ENCODE results near the gene SDK2.

DNA sequence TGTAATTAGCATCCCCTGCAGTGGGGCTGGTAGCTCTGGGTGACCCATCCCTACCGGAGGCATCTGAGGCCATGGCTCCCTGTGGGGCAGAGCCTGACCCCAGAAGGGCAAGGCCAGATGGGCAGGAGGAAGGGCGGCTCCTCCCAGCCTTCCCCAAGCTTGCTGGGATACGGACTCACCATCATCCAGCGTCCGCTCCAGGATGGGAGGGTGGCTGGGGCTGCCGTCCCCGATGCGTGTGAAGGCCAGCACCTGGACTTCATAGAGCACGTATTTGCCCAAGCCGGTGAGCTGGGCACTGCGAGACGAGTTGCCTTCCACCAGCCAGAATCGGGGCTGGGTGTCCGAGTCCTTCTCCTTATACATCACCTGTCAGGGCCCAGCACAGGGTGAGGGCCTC lies 250.9 kb downstream of the SDK2 start:
- TF ChIP-seq EZH2 (IDR thresholded peaks at IDR 0.05; ENCODE audit: low read depth, unreplicated experiment), result no peak
- TF ChIP-seq, protein P1, sequence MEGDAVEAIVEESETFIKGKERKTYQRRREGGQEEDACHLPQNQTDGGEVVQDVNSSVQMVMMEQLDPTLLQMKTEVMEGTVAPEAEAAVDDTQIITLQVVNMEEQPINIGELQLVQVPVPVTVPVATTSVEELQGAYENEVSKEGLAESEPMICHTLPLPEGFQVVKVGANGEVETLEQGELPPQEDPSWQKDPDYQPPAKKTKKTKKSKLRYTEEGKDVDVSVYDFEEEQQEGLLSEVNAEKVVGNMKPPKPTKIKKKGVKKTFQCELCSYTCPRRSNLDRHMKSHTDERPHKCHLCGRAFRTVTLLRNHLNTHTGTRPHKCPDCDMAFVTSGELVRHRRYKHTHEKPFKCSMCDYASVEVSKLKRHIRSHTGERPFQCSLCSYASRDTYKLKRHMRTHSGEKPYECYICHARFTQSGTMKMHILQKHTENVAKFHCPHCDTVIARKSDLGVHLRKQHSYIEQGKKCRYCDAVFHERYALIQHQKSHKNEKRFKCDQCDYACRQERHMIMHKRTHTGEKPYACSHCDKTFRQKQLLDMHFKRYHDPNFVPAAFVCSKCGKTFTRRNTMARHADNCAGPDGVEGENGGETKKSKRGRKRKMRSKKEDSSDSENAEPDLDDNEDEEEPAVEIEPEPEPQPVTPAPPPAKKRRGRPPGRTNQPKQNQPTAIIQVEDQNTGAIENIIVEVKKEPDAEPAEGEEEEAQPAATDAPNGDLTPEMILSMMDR (conservative IDR thresholded peaks at IDR 0.05; ENCODE audit: low read depth in 2 of 2), result no peak
- no peak for TF ChIP-seq ZNF114 (CRISPR knock-in tag; IDR thresholded peaks at IDR 0.05)
- no peak for TF ChIP-seq EZH2phosphoT487 (IDR thresholded peaks at IDR 0.05; ENCODE audit: unreplicated experiment)
- no peak for TF ChIP-seq JUNB (IDR thresholded peaks at IDR 0.05; ENCODE audit: unreplicated experiment)
- no peak for TF ChIP-seq POLR2AphosphoS5 (IDR thresholded peaks at IDR 0.05; ENCODE audit: low read depth)
- TF ChIP-seq CREB1 (CRISPR knock-in tag; IDR thresholded peaks at IDR 0.05; ENCODE audit: low read depth), result no peak
- no peak for TF ChIP-seq STAT1 (IDR thresholded peaks at IDR 0.05; ENCODE audit: unreplicated experiment)
- TF ChIP-seq, protein P2, sequence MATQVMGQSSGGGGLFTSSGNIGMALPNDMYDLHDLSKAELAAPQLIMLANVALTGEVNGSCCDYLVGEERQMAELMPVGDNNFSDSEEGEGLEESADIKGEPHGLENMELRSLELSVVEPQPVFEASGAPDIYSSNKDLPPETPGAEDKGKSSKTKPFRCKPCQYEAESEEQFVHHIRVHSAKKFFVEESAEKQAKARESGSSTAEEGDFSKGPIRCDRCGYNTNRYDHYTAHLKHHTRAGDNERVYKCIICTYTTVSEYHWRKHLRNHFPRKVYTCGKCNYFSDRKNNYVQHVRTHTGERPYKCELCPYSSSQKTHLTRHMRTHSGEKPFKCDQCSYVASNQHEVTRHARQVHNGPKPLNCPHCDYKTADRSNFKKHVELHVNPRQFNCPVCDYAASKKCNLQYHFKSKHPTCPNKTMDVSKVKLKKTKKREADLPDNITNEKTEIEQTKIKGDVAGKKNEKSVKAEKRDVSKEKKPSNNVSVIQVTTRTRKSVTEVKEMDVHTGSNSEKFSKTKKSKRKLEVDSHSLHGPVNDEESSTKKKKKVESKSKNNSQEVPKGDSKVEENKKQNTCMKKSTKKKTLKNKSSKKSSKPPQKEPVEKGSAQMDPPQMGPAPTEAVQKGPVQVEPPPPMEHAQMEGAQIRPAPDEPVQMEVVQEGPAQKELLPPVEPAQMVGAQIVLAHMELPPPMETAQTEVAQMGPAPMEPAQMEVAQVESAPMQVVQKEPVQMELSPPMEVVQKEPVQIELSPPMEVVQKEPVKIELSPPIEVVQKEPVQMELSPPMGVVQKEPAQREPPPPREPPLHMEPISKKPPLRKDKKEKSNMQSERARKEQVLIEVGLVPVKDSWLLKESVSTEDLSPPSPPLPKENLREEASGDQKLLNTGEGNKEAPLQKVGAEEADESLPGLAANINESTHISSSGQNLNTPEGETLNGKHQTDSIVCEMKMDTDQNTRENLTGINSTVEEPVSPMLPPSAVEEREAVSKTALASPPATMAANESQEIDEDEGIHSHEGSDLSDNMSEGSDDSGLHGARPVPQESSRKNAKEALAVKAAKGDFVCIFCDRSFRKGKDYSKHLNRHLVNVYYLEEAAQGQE (IDR thresholded peaks at IDR 0.05; ENCODE audit: unreplicated experiment), result no peak
- no peak for TF ChIP-seq ZNF331 (CRISPR knock-in tag; IDR thresholded peaks at IDR 0.05; ENCODE audit: low read depth)
- no peak for TF ChIP-seq NANOG (IDR thresholded peaks at IDR 0.05; ENCODE audit: borderline replicate concordance)
- TF ChIP-seq, protein P3, sequence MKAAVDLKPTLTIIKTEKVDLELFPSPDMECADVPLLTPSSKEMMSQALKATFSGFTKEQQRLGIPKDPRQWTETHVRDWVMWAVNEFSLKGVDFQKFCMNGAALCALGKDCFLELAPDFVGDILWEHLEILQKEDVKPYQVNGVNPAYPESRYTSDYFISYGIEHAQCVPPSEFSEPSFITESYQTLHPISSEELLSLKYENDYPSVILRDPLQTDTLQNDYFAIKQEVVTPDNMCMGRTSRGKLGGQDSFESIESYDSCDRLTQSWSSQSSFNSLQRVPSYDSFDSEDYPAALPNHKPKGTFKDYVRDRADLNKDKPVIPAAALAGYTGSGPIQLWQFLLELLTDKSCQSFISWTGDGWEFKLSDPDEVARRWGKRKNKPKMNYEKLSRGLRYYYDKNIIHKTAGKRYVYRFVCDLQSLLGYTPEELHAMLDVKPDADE (IDR thresholded peaks at IDR 0.05), result no peak
- TF ChIP-seq, protein P4, sequence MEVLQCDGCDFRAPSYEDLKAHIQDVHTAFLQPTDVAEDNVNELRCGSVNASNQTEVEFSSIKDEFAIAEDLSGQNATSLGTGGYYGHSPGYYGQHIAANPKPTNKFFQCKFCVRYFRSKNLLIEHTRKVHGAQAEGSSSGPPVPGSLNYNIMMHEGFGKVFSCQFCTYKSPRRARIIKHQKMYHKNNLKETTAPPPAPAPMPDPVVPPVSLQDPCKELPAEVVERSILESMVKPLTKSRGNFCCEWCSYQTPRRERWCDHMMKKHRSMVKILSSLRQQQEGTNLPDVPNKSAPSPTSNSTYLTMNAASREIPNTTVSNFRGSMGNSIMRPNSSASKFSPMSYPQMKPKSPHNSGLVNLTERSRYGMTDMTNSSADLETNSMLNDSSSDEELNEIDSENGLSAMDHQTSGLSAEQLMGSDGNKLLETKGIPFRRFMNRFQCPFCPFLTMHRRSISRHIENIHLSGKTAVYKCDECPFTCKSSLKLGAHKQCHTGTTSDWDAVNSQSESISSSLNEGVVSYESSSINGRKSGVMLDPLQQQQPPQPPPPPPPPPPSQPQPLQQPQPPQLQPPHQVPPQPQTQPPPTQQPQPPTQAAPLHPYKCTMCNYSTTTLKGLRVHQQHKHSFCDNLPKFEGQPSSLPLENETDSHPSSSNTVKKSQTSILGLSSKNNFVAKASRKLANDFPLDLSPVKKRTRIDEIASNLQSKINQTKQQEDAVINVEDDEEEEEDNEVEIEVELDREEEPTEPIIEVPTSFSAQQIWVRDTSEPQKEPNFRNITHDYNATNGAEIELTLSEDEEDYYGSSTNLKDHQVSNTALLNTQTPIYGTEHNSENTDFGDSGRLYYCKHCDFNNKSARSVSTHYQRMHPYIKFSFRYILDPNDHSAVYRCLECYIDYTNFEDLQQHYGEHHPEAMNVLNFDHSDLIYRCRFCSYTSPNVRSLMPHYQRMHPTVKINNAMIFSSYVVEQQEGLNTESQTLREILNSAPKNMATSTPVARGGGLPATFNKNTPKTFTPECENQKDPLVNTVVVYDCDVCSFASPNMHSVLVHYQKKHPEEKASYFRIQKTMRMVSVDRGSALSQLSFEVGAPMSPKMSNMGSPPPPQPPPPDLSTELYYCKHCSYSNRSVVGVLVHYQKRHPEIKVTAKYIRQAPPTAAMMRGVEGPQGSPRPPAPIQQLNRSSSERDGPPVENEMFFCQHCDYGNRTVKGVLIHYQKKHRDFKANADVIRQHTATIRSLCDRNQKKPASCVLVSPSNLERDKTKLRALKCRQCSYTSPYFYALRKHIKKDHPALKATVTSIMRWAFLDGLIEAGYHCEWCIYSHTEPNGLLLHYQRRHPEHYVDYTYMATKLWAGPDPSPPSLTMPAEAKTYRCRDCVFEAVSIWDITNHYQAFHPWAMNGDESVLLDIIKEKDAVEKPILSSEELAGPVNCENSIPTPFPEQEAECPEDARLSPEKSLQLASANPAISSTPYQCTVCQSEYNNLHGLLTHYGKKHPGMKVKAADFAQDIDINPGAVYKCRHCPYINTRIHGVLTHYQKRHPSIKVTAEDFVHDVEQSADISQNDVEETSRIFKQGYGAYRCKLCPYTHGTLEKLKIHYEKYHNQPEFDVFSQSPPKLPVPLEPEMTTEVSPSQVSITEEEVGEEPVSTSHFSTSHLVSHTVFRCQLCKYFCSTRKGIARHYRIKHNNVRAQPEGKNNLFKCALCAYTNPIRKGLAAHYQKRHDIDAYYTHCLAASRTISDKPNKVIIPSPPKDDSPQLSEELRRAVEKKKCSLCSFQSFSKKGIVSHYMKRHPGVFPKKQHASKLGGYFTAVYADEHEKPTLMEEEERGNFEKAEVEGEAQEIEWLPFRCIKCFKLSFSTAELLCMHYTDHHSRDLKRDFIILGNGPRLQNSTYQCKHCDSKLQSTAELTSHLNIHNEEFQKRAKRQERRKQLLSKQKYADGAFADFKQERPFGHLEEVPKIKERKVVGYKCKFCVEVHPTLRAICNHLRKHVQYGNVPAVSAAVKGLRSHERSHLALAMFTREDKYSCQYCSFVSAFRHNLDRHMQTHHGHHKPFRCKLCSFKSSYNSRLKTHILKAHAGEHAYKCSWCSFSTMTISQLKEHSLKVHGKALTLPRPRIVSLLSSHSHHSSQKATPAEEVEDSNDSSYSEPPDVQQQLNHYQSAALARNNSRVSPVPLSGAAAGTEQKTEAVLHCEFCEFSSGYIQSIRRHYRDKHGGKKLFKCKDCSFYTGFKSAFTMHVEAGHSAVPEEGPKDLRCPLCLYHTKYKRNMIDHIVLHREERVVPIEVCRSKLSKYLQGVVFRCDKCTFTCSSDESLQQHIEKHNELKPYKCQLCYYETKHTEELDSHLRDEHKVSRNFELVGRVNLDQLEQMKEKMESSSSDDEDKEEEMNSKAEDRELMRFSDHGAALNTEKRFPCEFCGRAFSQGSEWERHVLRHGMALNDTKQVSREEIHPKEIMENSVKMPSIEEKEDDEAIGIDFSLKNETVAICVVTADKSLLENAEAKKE (CRISPR knock-in tag; IDR thresholded peaks at IDR 0.05), result no peak
